Measurements from ENCODE around the gene DTHD1. TPM values are rescaled to one million over a fixed set of nuclear protein-coding genes. Genes with fewer than 3 reads are reported as not detected.

DTHD1 gene
- total RNA-seq, 1 donor from 2014 or later, result 0.86 TPM

DNA sequence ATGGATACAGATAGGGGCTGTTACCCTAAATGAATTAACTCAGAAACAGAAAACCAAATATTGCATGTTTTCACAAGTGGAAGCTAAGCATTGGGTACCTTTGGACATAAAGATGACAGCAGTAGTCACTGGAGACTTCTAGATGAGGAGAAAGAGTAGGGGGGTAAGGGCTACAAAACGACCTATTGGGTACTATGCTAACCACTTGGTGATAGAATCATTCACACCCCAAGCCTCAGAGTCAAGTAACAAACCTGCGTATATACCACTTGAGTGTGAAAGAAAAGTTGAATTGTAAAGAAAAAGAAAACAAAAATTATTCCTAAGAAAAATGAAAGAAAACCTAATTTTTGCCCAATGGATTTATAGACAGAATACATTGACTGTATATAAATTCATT lies 29.4 kb upstream of the DTHD1 start:
- H3K9me3 Mint-ChIP-seq, result no peaks in the 10 kb centered on the region
- H3K4me1 Mint-ChIP-seq (ENCODE audit: low read depth), result peaks cover 47% of the 10 kb centered on the region
- H3K27me3 Mint-ChIP-seq (ENCODE audit: insufficient read depth), result peaks cover 6% of the 10 kb centered on the region
- H3K27ac Mint-ChIP-seq, result no peak overlapping the region
- no peak for DNase-seq (ENCODE audit: low spot score)
- intact Hi-C loops (cut with micrococcal nuclease), result no loop called here
- no peak overlapping the region for H3K4me3 Mint-ChIP-seq
- H3K36me3 Mint-ChIP-seq (ENCODE audit: low read depth), result peaks cover 3% of the 10 kb centered on the region

- H3K27ac Mint-ChIP-seq, result peak overlapping the region; percentile 38
- H3K27me3 Mint-ChIP-seq (ENCODE audit: insufficient read depth), result no peaks in the 10 kb centered on the region
- no peak overlapping the region for H3K4me3 Mint-ChIP-seq
- H3K36me3 Mint-ChIP-seq (ENCODE audit: low read depth), result peaks cover 3% of the 10 kb centered on the region
- H3K9me3 Mint-ChIP-seq, result no peaks in the 10 kb centered on the region
- intact Hi-C loops (cut with micrococcal nuclease), result no loop called here
- DNase-seq (ENCODE audit: low spot score), result no peak
- peaks cover 47% of the 10 kb centered on the region for H3K4me1 Mint-ChIP-seq (ENCODE audit: low read depth)
Observed at GRCh38 chr4:36254371-36254770, 27.0 kb upstream of the DTHD1 start.

DNA sequence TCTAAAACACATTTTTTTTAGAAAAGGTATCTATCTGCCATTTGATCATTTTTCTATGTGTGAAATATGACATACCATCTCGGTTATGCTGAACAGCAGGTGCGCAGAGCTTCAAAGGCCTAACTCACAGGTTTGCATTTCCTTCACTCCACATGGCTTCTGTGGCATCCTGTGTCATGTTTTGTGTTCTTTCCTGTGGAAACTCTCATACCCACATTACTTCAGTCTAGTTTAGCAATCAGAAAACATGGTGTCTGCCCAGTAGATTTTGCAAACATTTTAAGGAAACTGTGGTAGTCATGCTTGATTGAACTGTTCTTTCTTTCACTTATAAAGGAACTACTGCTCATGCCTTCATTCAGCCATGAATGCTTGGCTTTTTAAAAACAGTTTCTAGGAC lies 25.8 kb upstream of the DTHD1 start:
- Mint-ChIP-seq H3K4me3 (peak overlapping the region; percentile 81), H3K4me1 (ENCODE audit: low read depth) (peaks cover 47% of the 10 kb centered on the region), H3K27ac (peak overlapping the region; percentile 97), H3K27me3 (ENCODE audit: insufficient read depth) (no peaks in the 10 kb centered on the region), H3K36me3 (ENCODE audit: low read depth) (peaks cover 3% of the 10 kb centered on the region), H3K9me3 (no peaks in the 10 kb centered on the region)
- DNase-seq (ENCODE audit: low spot score), result peak; percentile 72
- intact Hi-C loops (cut with micrococcal nuclease), result loop anchor here (1.0 kb wide), 8 partner anchors 11 to 139 kb away; partner anchors contain the start of gene ARAP2

- Mint-ChIP-seq H3K36me3 (ENCODE audit: low read depth) (peaks cover 6% of the 10 kb centered on the region), H3K27me3 (ENCODE audit: insufficient read depth) (no peaks in the 10 kb centered on the region), H3K9me3 (no peaks in the 10 kb centered on the region), H3K27ac (peak overlapping the region; percentile 82), H3K4me1 (ENCODE audit: low read depth) (peaks cover 46% of the 10 kb centered on the region), H3K4me3 (peak overlapping the region; percentile 69)
- no peak for DNase-seq (ENCODE audit: low spot score)
- intact Hi-C loops (cut with micrococcal nuclease), result loop anchor here (1.0 kb wide), 1 partner anchor 8 kb away; no protein-coding TSS in a partner anchor
Observed at GRCh38 chr4:36256398-36256891, 25.0 kb upstream of the DTHD1 start.

GRCh38 chr4:36260731-36261130 lies 20.7 kb upstream of the DTHD1 start:
- H3K27me3 Mint-ChIP-seq (ENCODE audit: insufficient read depth), result no peaks in the 10 kb centered on the region
- no peaks in the 10 kb centered on the region for H3K9me3 Mint-ChIP-seq
- no peak overlapping the region for H3K27ac Mint-ChIP-seq
- no peak overlapping the region for H3K4me3 Mint-ChIP-seq
- intact Hi-C loops (cut with micrococcal nuclease), result loop anchor here (10.0 kb wide), 1 partner anchor 1714 kb away; no protein-coding TSS in a partner anchor
- H3K36me3 Mint-ChIP-seq (ENCODE audit: low read depth), result peaks cover 5% of the 10 kb centered on the region
- DNase-seq (ENCODE audit: low spot score), result no peak
- peaks cover 24% of the 10 kb centered on the region for H3K4me1 Mint-ChIP-seq (ENCODE audit: low read depth)

DNA sequence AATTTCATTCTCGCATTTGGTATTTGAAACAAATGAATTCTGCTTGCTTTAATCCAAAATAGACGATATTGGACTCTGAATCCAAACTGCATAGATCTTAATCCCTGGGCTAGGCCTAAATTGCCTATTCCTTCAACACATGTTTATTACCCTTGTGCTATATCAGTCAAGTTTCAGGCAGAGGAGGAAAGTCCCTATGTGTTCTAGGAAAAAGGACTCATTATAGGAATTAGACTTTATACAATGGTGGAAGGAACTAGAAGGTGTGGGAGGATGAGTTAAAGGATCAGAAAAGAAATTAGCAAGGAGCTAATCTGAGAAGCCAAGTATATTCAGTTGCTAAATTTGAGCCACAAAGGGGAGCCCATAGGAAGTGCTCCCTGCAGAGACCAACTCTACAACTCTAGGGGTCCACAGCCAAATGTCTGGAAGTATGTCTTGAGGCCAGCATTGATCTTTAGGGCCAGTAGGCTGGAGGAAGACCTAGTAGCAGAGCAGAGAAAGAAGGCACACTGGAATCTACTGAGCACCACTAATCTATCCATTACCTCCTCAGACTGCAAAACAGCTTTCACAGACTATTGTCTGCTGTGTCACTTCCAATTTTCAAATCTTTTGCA lies 17.1 kb upstream of the DTHD1 start:
- H3K36me3 Mint-ChIP-seq (ENCODE audit: low read depth), result peaks cover 7% of the 10 kb centered on the region
- H3K4me3 Mint-ChIP-seq, result no peak overlapping the region
- no peaks in the 10 kb centered on the region for H3K27me3 Mint-ChIP-seq (ENCODE audit: insufficient read depth)
- H3K9me3 Mint-ChIP-seq, result no peaks in the 10 kb centered on the region
- intact Hi-C loops (cut with micrococcal nuclease), result loop anchor here (1.0 to 10.0 kb wide), 2 partner anchors 8 to 1710 kb away; no protein-coding TSS in a partner anchor
- DNase-seq (ENCODE audit: low spot score), result no peak
- H3K4me1 Mint-ChIP-seq (ENCODE audit: low read depth), result peaks cover 43% of the 10 kb centered on the region
- H3K27ac Mint-ChIP-seq, result peak overlapping the region; percentile 24

DNA sequence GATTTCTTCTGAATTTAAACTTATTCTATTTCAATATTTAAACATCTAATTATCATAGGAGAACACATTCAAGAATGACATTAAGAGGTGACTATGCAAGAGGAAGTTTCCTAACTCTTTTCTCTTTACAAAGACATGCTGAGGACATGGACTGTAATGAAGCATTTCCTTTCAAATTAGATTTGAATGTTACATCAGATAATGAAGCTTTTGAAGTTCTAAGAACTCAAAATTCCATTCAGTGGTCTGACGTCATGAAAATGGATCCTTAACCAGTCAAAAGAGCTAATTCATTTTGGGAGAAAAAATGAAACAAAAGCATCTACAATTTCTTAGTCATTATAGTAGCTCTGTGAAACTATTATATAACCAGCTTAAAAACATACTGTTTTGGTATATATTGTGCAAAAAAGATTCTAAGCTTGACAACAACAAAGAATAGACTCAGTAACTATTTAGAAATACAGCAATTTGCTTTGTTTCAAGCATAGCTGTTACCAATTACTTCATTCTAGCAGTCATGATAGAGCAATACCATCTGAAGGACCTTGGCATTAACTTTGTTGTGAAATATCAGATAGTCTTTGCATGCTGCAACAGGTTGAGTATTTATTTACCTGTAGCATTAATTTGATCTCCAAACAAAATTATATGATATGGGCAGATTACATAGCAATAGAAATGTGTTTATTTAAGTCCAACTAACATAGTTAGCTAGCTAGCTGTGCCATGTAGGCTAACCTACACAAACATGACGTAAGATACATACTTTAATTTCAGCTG lies 13.7 kb upstream of the DTHD1 start:
- Mint-ChIP-seq H3K36me3 (ENCODE audit: low read depth) (peaks cover 4% of the 10 kb centered on the region), H3K9me3 (no peaks in the 10 kb centered on the region), H3K27ac (peak overlapping the region; percentile 75), H3K4me1 (ENCODE audit: low read depth) (peaks cover 50% of the 10 kb centered on the region), H3K4me3 (no peak overlapping the region), H3K27me3 (ENCODE audit: insufficient read depth) (no peaks in the 10 kb centered on the region)
- no peak for DNase-seq (ENCODE audit: low spot score)
- intact Hi-C loops (cut with micrococcal nuclease), result loop anchor here (1.0 to 10.0 kb wide), 3 partner anchors 12 to 1707 kb away; partner anchors contain the start of gene ARAP2

DNA sequence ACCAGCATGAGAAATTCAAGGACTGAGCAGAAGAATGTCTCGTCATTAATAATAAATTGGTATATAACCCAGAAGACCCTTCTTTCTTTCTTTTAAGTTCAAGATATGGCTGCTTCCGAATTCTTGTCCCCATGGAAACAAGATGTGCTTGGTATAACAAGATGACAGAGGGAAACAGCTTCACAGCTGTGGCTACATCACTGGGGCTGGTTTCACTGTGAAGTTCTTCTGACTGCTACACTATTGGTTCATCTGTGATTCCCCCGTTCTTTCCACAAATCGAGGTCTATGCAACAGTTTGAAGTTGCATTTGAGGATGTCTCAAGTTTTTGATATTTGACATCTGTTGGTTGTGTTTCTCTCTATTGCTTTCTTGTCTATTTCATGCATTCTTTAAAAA lies 12.3 kb upstream of the DTHD1 start:
- peaks cover 4% of the 10 kb centered on the region for H3K36me3 Mint-ChIP-seq (ENCODE audit: low read depth)
- intact Hi-C loops (cut with micrococcal nuclease), result loop anchor here (1.0 to 10.0 kb wide), 4 partner anchors 9 to 1706 kb away; no protein-coding TSS in a partner anchor
- peak; percentile 59 for DNase-seq (ENCODE audit: low spot score)
- H3K9me3 Mint-ChIP-seq, result no peaks in the 10 kb centered on the region
- peaks cover 56% of the 10 kb centered on the region for H3K4me1 Mint-ChIP-seq (ENCODE audit: low read depth)
- H3K27ac Mint-ChIP-seq, result peak overlapping the region; percentile 75
- no peak overlapping the region for H3K4me3 Mint-ChIP-seq
- H3K27me3 Mint-ChIP-seq (ENCODE audit: insufficient read depth), result no peaks in the 10 kb centered on the region

- intact Hi-C loops (cut with micrococcal nuclease), result loop anchor here (1.0 to 10.0 kb wide), 4 partner anchors 9 to 1705 kb away; no protein-coding TSS in a partner anchor
- Mint-ChIP-seq H3K4me1 (ENCODE audit: low read depth) (peaks cover 50% of the 10 kb centered on the region), H3K9me3 (no peaks in the 10 kb centered on the region), H3K27ac (peak overlapping the region; percentile 75), H3K27me3 (ENCODE audit: insufficient read depth) (no peaks in the 10 kb centered on the region), H3K4me3 (no peak overlapping the region), H3K36me3 (ENCODE audit: low read depth) (peaks cover 4% of the 10 kb centered on the region)
- DNase-seq (ENCODE audit: low spot score), result no peak
Observed at GRCh38 chr4:36269533-36270173, 11.8 kb upstream of the DTHD1 start.

- peaks cover 2% of the 10 kb centered on the region for H3K36me3 Mint-ChIP-seq (ENCODE audit: low read depth)
- H3K4me3 Mint-ChIP-seq, result no peak overlapping the region
- no peaks in the 10 kb centered on the region for H3K27me3 Mint-ChIP-seq (ENCODE audit: insufficient read depth)
- H3K4me1 Mint-ChIP-seq (ENCODE audit: low read depth), result peaks cover 47% of the 10 kb centered on the region
- no peaks in the 10 kb centered on the region for H3K9me3 Mint-ChIP-seq
- DNase-seq (ENCODE audit: low spot score), result no peak
- intact Hi-C loops (cut with micrococcal nuclease), result no loop called here
- H3K27ac Mint-ChIP-seq, result no peak overlapping the region
Observed at GRCh38 chr4:36273276-36273675, 8.1 kb upstream of the DTHD1 start.

DNA sequence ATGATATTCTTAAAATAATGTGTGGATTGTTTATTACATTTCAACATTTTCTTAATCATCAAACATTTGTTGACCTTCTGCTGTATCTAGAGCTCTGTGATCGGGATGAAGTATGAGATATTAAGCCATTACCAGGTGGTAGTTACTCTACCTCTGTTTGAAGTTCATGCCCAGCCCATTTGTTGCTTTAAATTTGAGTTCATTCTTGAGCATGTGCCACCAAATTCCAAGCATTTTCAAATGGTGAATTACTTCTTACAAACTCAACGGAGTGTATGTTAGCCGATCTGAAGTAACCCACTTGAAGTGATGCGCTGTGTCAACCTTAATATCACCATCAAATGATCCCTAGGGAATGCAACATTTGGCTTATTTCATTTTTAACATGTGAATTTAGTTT lies 7.3 kb upstream of the DTHD1 start:
- H3K27me3 Mint-ChIP-seq (ENCODE audit: insufficient read depth), result no peaks in the 10 kb centered on the region
- intact Hi-C loops (cut with micrococcal nuclease), result no loop called here
- DNase-seq (ENCODE audit: low spot score), result no peak
- peaks cover 4% of the 10 kb centered on the region for H3K36me3 Mint-ChIP-seq (ENCODE audit: low read depth)
- H3K27ac Mint-ChIP-seq, result no peak overlapping the region
- peaks cover 47% of the 10 kb centered on the region for H3K4me1 Mint-ChIP-seq (ENCODE audit: low read depth)
- H3K9me3 Mint-ChIP-seq, result no peaks in the 10 kb centered on the region
- H3K4me3 Mint-ChIP-seq, result no peak overlapping the region

- Mint-ChIP-seq H3K27ac (peak overlapping the region; percentile 79), H3K9me3 (no peaks in the 10 kb centered on the region), H3K4me1 (ENCODE audit: low read depth) (peaks cover 72% of the 10 kb centered on the region), H3K4me3 (peak overlapping the region; percentile 40), H3K27me3 (ENCODE audit: insufficient read depth) (no peaks in the 10 kb centered on the region), H3K36me3 (ENCODE audit: low read depth) (peaks cover 14% of the 10 kb centered on the region)
- intact Hi-C loops (cut with micrococcal nuclease), result no loop called here
- no peak for DNase-seq (ENCODE audit: low spot score)
Observed at GRCh38 chr4:36277533-36277932, 3.9 kb upstream of the DTHD1 start.
